GM21737 (cell line): Measurements from ENCODE around the gene CRPPA.

Source experiments
- ATAC-seq: cut with Tn5 transposase; IDR thresholded peaks from one replicate; pipeline ENCODE4 v1.9.1; 2021; ENCODE audit warnings: mild to moderate bottlenecking, moderate library complexity; ENCODE audit not compliant: unreplicated experiment

Gene CRPPA

DNA sequence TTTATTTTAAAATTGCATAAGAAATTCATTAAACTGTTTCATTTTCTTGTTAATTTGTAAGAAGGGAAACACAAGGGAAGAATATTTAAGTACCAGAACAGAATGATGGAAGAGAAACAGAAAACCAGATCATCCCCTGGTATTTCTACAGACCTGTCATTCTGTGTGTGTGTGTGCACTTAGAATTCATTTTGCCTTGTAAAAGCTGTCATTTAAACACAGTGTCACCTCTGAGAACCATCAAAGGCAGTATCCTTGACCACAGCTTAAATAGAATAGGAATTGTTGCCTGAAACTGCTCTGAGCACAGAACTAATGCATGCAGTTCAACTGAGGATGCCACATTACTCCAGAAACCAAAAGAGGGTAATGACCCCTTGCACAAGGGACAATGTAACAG, 6.8 kb upstream of the CRPPA start:
- no peak for ATAC-seq

DNA sequence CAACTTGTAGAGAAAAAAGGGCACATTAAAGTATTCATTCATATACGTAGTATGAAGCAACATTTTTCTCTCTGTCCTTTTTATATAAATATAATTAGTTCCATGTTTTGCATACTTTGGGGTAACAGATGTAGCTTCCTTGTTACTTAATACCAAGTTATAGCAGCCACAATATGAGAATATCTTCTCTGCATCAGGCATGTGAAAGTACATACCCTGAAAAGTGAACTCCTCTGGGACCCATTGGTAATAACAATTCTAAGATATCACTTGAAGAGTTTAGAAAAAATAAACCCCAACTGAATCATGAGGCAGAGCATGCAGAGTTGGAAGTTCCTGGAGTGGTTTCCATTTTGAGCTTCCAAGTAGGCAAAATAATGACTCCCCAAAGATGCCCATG, 2.4 kb upstream of the CRPPA start:
- ATAC-seq: no peak

- ATAC-seq: no peak
Measured at GRCh38 chr7:16422917-16423316, 1.6 kb upstream of the CRPPA start.

DNA sequence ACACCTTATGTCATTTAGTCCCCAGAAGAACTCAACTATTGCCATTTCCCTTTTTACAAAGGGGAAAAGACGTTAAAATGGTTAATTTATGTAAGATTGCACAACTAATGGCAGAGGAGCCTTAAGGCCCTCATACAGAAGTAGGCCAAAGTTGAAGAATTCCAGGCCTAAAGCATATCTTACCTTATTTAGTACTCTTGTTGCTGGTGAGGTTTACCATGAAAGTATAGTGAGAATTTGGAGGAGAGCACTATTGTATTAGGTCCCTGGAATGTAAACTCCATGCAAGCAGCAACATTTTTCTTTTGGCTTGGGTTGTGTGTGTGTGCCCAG, 731 bp upstream of the CRPPA start:
- no peak for ATAC-seq

DNA sequence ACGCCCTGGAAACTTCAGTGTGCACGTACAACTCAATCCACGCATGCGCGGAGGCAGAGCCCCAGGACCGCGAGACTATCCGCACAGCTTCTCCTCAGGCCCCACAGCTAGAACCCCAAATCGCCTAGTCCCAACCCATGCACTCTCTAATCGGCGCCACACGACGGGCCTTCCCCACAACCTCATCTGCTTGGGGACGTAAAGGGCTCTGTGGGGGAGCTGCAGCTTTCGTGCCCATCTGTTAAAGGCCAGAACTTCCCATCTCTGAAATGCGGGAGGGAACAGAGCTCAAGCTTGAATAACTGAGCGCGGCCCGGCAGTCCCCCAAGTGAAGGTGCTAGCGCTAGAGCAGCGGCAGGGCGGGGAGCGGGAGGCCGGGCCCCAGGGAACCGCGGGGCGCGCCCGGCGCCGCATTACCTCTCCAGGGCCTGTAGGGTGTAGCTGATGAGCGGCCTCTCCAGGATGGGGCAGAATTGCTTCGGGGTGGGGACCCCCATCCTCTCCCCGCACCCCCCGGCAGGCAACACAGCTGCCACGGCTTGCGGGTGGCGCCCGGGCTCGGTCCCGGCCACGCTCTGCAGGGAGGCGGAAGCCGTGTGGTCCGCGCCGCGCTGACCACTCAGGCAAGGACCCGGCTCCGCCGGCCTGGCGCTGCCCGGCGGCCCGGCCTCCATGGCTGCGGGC, 547 bp downstream of the CRPPA start:
- peak; percentile 89 for ATAC-seq

GRCh38 chr7:16420329-16420648, 1.0 kb downstream of the CRPPA start:
- ATAC-seq: no peak

GRCh38 chr7:16419859-16420258, 1.5 kb downstream of the CRPPA start:
- no peak for ATAC-seq

GRCh38 chr7:16419126-16419525, 2.2 kb downstream of the CRPPA start:
- no peak for ATAC-seq

DNA sequence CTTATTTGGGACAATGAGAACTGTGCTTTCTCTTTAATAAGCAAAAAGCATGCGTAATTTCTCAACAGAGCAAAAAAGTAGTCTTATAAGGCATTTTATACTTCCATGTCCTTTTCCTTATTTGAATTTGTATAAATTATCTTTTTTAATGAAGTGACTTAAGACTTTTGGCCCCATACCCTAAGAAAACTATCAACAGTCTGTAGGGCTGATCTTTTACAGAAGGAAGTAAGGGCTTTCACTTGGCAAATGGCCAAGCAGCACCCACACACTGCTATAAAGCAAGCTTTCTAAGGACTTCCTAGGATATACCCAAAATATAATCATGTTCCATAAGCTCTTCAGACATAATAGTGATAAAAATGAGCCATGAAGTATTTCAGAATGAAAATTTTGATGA, 3.4 kb downstream of the CRPPA start:
- no peak for ATAC-seq

DNA sequence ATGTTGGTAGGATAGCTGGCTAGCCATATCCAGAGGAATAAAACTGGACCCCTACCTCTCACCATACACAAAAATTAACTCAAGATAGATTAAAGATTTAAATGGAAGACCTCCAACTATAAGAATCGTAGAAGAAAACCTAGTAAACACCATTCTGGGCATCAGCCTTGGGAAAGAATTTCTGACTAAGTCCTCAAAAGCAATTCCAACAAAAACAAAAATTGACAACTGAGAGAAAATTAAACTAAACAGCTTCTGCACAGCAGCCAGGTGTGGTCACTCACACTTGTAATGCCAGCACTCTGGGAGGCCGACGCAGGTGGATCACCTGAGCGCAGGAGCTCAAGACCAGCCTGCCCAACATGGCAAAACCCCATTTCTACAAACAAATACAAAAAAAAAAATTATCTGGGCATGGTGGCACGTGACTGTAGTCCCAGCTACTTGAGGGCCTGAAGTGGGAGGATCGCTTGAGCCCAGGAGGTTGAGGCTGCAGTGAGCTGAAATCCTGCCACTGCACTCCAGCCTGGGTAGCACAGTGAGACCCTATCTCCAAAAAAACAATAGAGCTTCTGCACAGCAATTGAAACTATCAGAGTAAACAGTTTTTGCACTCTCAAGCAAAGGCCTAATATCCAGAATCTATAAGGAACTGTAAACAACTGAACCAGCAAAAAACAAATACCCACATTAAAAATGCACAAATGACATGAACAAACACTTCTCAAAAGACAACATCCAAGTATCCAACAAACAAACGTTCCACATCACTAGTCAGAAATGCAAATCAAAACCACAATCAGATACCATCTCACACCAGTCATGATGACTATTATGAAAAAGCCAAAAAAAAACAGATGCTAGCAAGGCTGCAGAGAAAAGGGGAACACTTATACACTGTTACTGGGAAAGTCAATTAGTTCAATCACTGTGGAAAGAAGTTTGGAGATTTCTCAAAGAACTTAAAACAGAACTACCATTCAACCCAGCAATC, 4.8 kb downstream of the CRPPA start:
- ATAC-seq: no peak

DNA sequence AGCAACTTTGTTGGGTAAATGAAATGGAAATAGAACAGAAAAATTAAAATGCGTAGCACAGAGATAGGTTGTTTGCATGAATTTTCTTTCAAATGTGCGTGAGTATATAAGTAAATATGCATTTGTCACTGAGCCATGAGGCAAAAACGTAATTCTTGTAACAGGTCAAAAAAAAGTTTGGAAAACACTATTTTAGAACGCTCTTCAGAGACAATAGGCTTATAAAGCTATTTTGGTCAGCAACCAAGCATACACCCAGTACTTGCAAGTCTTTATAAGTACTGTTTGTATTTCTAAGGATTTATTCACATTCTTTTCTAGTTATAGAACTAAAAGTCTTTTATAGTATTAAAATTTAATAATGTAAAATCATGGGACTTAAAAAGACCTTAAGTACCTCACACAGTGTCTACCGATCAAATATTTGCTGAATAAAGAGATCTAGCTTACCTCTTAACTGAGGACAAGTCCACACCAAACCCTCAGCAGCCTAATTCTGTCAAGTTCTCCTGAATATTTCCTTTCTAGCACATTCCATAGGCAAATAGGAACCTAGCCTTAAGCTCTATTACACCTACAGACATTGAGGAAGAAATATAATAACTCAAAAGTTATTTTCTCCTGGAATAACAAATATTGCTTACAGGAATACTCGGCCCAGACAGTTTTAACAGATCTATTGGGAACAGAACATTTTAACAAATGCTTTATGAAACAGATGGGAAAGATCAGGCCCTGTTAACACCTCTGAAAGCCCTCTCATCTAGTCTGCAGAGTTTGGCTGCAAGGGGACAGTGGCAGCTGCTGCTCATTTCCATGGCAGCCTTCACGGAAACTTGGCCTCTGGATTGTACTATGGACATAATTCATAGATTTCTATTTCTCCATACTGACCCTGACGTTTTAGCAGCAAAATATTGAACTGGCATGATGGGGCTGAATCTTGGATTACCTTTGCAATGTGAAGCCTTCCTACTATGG, 8.8 kb downstream of the CRPPA start:
- no peak for ATAC-seq

- no peak for ATAC-seq
Measured at GRCh38 chr7:16411391-16411790, 9.9 kb downstream of the CRPPA start.

- no peak for ATAC-seq
Measured at GRCh38 chr7:16409777-16410176, 11.6 kb downstream of the CRPPA start.

DNA sequence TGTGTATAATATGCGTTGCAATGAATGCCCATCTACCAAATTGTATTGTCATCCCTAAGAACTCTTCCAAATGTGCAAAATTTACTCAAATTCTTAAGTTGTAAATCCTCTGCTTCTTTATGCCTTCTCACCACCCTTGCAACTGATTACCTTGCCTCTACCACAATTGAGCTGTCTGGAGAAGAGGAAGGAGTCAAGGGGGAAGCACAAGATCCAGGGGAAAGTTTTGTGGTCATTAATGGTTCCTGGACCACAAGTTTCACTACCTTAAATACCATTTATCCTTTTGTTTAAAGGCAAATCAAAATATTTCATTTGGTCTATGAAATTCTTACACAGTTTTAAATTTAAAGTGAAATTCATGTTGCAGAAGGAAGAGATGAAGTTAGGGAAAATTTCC, 16.7 kb downstream of the CRPPA start:
- no peak for ATAC-seq

- no peak for ATAC-seq
Measured at GRCh38 chr7:16403475-16403874, 17.9 kb downstream of the CRPPA start.

DNA sequence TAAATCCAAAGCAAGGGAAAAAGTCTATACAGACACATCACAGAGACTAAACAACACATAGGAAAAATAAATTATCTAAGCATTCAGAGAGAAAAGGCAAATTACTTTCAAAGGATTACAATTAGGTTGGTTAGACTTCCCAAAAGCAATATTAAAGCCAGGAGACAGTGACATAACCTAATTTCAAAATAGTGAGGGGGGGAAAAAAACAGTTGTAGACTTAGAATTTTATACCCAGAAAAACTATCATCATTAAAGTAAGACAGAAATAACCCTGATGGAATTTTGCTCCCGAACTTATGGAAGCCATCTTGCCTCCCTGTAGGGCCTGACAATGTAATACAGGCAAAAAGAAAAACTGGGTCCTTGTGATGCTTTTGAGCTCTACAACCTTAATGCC, 18.4 kb downstream of the CRPPA start:
- no peak for ATAC-seq

- no peak for ATAC-seq
Measured at GRCh38 chr7:16402091-16402490, 19.2 kb downstream of the CRPPA start.

- ATAC-seq: no peak
Measured at GRCh38 chr7:16400893-16401275, 20.5 kb downstream of the CRPPA start.

DNA sequence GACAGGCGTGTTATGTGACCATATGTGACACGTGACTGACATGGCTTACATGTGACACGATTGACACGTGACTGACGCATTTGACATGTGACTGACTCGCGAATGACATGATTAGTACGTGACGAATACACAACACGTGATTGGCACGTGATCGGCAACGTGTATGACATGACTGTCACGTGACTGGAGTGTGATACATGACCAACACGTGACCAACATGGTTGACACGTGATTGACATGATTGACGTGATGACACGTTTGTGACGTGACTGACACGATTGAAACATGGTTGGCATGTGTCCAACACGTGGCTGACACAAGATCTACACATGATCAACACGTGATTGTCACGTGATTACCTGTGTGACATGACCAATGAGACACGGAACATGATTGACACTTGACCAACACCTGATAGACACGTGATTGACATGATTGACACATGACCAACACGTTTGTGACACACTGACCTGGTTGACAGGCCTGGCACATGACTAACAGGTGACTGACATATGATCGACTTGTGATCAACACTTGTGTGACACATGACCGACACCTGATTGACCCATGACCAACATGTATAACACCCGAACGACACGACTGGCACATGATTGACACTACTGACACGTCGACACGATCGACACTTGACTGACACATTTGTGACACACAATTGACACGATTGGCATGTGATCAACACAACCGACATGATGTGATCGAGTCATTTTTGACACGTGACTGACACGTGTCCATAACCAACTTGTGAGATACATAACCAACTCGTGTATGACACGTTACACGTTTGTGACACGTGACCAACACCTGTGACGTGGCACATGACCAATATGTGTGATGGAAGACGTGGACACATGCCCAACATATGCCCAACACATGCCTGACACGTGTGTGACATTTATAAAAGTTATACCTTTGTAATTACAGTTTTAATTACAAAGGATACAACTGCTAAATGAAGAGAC, 21.1 kb downstream of the CRPPA start:
- ATAC-seq: no peak

DNA sequence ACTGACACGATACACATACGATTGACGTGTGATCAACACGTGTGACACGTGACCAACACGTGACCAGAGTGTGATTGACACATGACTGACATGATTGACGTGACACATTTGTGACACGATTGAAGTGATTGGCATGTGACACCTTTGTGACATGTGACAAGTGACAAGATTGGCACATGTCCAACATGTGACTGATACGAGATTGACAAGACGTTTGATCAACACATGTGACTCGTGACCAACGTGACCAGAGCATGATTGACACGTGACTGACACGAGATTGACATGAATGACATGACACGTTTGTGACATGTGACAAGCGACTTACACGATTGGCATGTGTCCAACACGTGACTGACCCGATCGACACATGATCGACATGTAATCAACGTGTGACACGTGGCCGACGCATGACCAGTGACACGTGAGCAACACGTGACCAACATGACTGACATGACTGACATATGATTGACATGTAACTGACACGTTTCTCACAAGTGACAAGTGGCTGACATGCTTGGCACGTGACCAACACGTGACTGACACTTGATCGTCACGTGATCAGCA, 22.0 kb downstream of the CRPPA start:
- ATAC-seq: no peak
